D341Med (cell line): Measurements from ENCODE around the gene TRPM8.

ENCODE experiments used
- DNase-seq: peaks from one replicate; pipeline ENCODE4 v3.0.0; 2012; ENCODE audit warnings: low spot score

Gene TRPM8

GRCh38 chr2:234048049-234048448 is 130.9 kb downstream of the TRPM8 start:
- DNase-seq, result no peak

DNA sequence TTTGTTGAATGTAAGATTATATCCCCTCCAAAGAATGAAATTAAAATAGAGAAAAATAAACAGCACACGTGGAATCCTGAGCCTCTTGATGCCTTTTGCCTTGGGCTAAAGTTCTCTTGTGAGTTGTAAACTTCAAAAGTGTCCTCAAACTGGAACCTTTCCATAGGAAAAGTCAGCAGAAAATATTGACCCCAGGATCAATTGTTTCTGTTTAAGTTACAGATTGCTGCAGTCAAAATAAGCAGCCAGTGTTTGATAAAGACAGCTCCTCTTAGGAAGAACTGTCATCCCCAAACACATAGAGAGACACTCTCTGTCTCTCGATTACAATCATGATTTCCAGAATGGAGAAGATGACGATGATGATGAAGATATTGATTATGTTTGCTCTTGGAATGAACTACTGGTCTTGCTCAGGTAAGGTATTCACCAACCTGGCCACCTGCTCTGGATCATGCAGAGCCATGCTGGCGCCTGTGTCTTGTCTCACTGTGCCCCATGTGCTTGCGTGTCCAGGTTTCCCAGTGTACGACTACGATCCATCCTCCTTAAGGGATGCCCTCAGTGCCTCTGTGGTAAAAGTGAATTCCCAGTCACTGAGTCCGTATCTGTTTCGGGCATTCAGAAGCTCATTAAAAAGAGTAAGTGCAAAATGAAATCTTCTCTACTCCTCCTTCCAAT is 133.4 kb downstream of the TRPM8 start, which contains the start of gene SPP2:
TSS of gene SPP2 (plus strand) at position 248 of the 681 bp plus-strand sequence. CDS start at position 333, 85 bp downstream.
- DNase-seq, result no peak

DNA sequence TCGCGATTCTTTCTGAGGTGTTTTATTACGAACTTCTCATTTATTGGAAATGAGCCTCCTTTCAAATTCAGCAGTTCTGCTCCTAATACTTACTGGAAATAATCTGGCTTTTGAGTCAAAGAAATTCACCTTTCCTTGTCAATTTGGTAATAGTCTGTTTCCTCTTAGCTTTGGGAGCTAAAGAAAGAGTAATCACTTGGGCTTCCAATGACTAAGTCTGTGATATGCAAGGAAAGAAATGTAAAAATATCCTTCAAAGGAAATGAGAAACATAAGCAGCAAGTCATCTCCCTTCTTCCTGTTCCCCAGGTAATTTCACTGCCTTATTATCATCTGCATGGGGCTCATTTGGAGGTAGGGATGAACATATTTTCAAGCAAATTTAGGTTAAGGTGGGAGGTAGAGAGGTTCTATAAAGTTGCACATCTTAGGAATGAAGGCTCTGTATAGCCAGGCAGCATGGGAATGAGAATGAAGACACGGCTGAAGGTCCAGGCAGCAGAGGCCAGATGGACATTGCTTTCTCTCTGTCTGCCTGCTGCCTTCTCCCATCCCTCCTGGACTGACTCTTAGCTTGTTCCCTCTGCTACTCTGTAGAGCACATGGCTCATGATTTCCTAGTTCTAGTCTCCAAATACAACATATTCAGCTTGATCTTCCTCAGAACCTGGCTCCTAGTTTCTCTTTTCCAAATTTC is 134.3 kb downstream of the TRPM8 start:
- no peak for DNase-seq

- no peak for DNase-seq
These were observed 141.7 kb downstream of the TRPM8 start for GRCh38 chr2:234058881-234059280.

GRCh38 chr2:234060236-234060635 is 143.1 kb downstream of the TRPM8 start:
- no peak for DNase-seq

- DNase-seq, result no peak
These were observed 144.6 kb downstream of the TRPM8 start for GRCh38 chr2:234061624-234062257.

DNA sequence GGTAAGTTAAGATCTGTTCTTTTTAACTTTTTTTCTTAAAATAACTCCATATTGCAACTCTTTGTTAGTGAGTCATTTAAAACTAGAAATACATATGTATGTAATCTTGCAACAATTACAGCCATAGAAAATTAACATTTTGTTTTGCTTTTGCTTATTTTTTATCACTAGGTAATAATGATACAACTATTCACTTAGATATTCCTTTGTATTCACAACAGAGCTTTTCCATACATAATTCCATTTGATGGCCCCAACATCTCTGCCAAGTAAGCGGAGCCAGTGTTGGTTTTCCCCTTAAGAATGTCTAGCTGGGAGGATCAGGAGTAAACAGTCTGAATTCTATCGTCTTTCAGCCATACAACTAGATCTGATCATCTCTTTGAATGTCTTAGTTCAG is 149.4 kb downstream of the TRPM8 start:
- DNase-seq, result no peak
